ENCODE data around the gene ATP1A3. TPM values are rescaled to one million over a fixed set of nuclear protein-coding genes. Genes with fewer than 3 reads are reported as not detected.

The ATP1A3 gene
- total and polyA plus RNA-seq, 2 donors (not counting 1 experiment from before 2014, with no cell fraction given): 1.2 to 3.8 TPM

DNA sequence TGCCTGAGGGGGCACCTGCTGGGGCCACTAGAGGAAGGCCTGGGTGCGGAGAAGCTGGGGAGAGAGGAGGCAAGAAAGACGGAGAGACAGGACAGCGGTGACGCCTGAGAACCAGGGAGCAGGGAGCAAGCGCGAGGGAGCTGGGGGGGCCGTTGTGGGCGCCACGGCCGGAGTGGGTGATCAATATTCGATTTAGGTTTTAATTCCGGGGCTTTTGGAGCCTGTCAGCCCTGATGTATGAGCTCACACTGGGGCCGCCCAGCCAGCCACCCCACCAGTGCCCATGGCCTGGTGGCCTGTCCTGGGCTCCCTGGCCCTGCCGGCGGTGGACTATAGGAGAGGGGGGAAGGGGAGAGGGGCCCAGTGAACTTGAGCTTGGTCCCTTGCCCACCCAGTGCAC lies 57.1 kb downstream of the ATP1A3 start:
- H4K20me1 ChIP-seq (ENCODE audit: control insufficient read depth, insufficient read depth, low read length, poor library complexity, severe bottlenecking): no peaks in the 10 kb centered on the region
- no peak overlapping the region for H2AFZ ChIP-seq (ENCODE audit: insufficient read depth, low read depth, low read length, poor library complexity, severe bottlenecking)
- intact Hi-C loops (cut with micrococcal nuclease): no loop called here
- Mint-ChIP-seq H3K4me1 (peaks cover 53% of the 10 kb centered on the region), H3K27me3 (no peaks in the 10 kb centered on the region), H3K4me3 (no peak overlapping the region), H3K9me3 (ENCODE audit: insufficient read depth) (no peaks in the 10 kb centered on the region), H3K27ac (peak overlapping the region; percentile 68)
- no peak overlapping the region for H3K9ac ChIP-seq (ENCODE audit: low read length)
- 93% methylated on average over 15 of the region's 15 CpGs for WGBS (ENCODE audit: insufficient coverage)
- TF ChIP-seq, protein P1, sequence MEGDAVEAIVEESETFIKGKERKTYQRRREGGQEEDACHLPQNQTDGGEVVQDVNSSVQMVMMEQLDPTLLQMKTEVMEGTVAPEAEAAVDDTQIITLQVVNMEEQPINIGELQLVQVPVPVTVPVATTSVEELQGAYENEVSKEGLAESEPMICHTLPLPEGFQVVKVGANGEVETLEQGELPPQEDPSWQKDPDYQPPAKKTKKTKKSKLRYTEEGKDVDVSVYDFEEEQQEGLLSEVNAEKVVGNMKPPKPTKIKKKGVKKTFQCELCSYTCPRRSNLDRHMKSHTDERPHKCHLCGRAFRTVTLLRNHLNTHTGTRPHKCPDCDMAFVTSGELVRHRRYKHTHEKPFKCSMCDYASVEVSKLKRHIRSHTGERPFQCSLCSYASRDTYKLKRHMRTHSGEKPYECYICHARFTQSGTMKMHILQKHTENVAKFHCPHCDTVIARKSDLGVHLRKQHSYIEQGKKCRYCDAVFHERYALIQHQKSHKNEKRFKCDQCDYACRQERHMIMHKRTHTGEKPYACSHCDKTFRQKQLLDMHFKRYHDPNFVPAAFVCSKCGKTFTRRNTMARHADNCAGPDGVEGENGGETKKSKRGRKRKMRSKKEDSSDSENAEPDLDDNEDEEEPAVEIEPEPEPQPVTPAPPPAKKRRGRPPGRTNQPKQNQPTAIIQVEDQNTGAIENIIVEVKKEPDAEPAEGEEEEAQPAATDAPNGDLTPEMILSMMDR (IDR thresholded peaks at IDR 0.05): no peak
- TF ChIP-seq EZH2 (IDR thresholded peaks at IDR 0.05; ENCODE audit: borderline replicate concordance, insufficient read depth, low read depth, low read length, poor library complexity, severe bottlenecking): no peak
- H3K36me3 ChIP-seq (replicated peaks in 1 of 2; ENCODE audit: control extremely low read depth in 1 of 2, control insufficient read depth in 1 of 2, extremely low read depth in 1 of 2, insufficient read depth in 2 of 2, low read length in 1 of 2): no peaks in the 10 kb centered on the region
- POLR2A ChIA-PET: interaction anchor here (1.8 to 1.9 kb wide), 3 partner anchors 9 to 62 kb away, joined by 7 to 14 read pairs (median 9); partner anchors contain the start of gene ARHGEF1
- H3K27me3 ChIP-seq (replicated peaks in 1 of 4; ENCODE audit: control extremely low read depth in 1 of 4, control insufficient read depth in 3 of 4, insufficient read depth in 4 of 4, low read length in 3 of 4): no peaks in the 10 kb centered on the region
- H3K27ac ChIP-seq (ENCODE audit: low read length in 2 of 2): no peak overlapping the region
- no peaks in the 10 kb centered on the region for H3K9me3 ChIP-seq (ENCODE audit: control extremely low read depth in 1 of 3, control insufficient read depth in 2 of 3, insufficient read depth in 1 of 3, low read length in 2 of 3)
- no peak overlapping the region for H3K4me3 ChIP-seq (ENCODE audit: control extremely low read depth in 1 of 5, extremely low read depth in 1 of 5, insufficient read depth in 1 of 5, low read depth in 2 of 5, low read length in 4 of 5)
- peaks cover 11% of the 10 kb centered on the region for H3K79me2 ChIP-seq (ENCODE audit: control insufficient read depth, insufficient read depth, low read length)
- DNase-seq (no peak), ATAC-seq (ENCODE audit: low read depth) (no peak)
- no peak overlapping the region for H3K4me2 ChIP-seq (replicated peaks; ENCODE audit: low read depth, low read length, poor library complexity, severe bottlenecking)
- CTCF ChIA-PET: interaction anchor here (1.1 to 2.3 kb wide), 7 partner anchors 9 to 77 kb away, joined by 3 to 24 read pairs (median 5); partner anchors contain the start of gene RPS19
- H3K4me1 ChIP-seq (ENCODE audit: control insufficient read depth in 2 of 2, insufficient read depth in 2 of 2, low read length in 2 of 2): peaks cover 38 to 65% of the 10 kb centered on the region in 2 donors

DNA sequence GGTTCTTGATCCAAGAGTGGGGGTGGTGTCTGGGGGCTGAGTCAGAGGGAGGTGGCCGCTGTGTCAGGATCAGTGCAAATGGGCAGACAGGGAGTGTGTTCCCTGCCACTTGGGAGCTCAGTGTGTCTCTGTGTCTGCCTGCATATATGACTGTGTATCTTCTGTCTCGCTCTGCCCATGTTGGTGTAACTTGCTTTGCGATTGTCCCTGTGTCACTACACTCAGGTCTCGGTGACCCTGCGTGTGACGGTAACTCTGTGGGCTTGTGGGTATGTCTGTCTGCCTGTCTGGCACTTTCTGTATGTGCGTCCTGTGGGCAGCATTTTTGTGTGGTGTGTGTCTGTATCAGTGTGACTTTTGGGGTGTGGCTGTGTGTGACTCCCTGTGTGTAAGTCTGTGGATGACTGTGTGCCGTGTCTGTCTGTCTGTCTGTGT lies 57.6 kb downstream of the ATP1A3 start:
- ATAC-seq (ENCODE audit: low read depth) (no peak), DNase-seq (no peak)
- Histone ChIP-seq H3K9me3 (ENCODE audit: control extremely low read depth in 1 of 3, control insufficient read depth in 2 of 3, insufficient read depth in 1 of 3, low read length in 2 of 3) (no peaks in the 10 kb centered on the region), H3K79me2 (ENCODE audit: control insufficient read depth, insufficient read depth, low read length) (peaks cover 11% of the 10 kb centered on the region), H3K4me1 (ENCODE audit: control insufficient read depth in 2 of 2, insufficient read depth in 2 of 2, low read length in 2 of 2) (peaks cover 34 to 65% of the 10 kb centered on the region in 2 donors), H3K36me3 (replicated peaks in 1 of 2; ENCODE audit: control extremely low read depth in 1 of 2, control insufficient read depth in 1 of 2, extremely low read depth in 1 of 2, insufficient read depth in 2 of 2, low read length in 1 of 2) (no peaks in the 10 kb centered on the region), H2AFZ (ENCODE audit: insufficient read depth, low read depth, low read length, poor library complexity, severe bottlenecking) (no peak overlapping the region), H3K9ac (ENCODE audit: low read length) (no peak overlapping the region), H3K4me3 (ENCODE audit: control extremely low read depth in 1 of 5, extremely low read depth in 1 of 5, insufficient read depth in 1 of 5, low read depth in 2 of 5, low read length in 4 of 5) (no peak overlapping the region), H3K27me3 (replicated peaks in 1 of 4; ENCODE audit: control extremely low read depth in 1 of 4, control insufficient read depth in 3 of 4, insufficient read depth in 4 of 4, low read length in 3 of 4) (no peaks in the 10 kb centered on the region), H4K20me1 (ENCODE audit: control insufficient read depth, insufficient read depth, low read length, poor library complexity, severe bottlenecking) (no peaks in the 10 kb centered on the region), H3K4me2 (replicated peaks; ENCODE audit: low read depth, low read length, poor library complexity, severe bottlenecking) (no peak overlapping the region), H3K27ac (ENCODE audit: low read length in 2 of 2) (no peak overlapping the region)
- Mint-ChIP-seq H3K27me3 (no peaks in the 10 kb centered on the region), H3K27ac (peak overlapping the region; percentile 68), H3K9me3 (ENCODE audit: insufficient read depth) (no peaks in the 10 kb centered on the region), H3K4me1 (peaks cover 49% of the 10 kb centered on the region), H3K4me3 (peak overlapping the region; percentile 7)
- CTCF ChIA-PET: interaction anchor here (1.3 to 2.3 kb wide), 6 partner anchors 9 to 76 kb away, joined by 4 to 24 read pairs (median 8); partner anchors contain the start of gene RPS19
- intact Hi-C loops (cut with micrococcal nuclease): no loop called here
- TF ChIP-seq EZH2 (IDR thresholded peaks at IDR 0.05; ENCODE audit: borderline replicate concordance, insufficient read depth, low read depth, low read length, poor library complexity, severe bottlenecking): no peak
- TF ChIP-seq, protein P1 (IDR thresholded peaks at IDR 0.05): no peak
- WGBS (ENCODE audit: insufficient coverage): 87% methylated on average over 8 of the region's 8 CpGs
- POLR2A ChIA-PET: interaction anchor here (1.8 to 1.9 kb wide), 3 partner anchors 9 to 61 kb away, joined by 7 to 14 read pairs (median 9); partner anchors contain the start of gene ARHGEF1

Measured in B cell (primary cell).